Measurements from ENCODE around the gene CEACAM20. TPM values are rescaled to one million over a fixed set of nuclear protein-coding genes. Genes with fewer than 3 reads are reported as not detected.

The CEACAM20 gene
- total and polyA plus RNA-seq, 7 donors: 0.03 TPM; not detected in 6

DNA sequence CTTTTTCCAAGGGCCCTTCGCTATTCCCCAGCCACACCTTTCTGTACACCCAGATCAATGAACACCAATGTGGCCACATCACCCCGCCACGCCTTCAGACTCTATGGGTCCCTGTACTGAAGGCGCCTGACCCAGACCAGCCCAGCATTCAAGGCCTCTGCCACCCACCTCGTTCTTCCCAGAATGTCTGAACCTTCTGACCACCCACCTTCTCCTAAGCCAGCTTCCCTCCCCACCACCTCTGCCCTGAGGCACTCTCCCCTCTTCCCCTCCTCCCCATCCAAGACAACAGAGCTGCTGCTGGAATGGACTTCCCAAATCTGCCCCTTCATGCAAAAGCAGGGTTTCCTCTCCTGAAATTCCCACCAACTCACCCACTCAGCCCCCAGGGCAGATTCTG, 3.3 kb upstream of the CEACAM20 start:
- Histone ChIP-seq H3K4me3 (no peak overlapping the region), H3K4me1 (no peaks in the 10 kb centered on the region), H3K9me3 (no peaks in the 10 kb centered on the region), H3K27ac (no peak overlapping the region), H3K36me3 (ENCODE audit: insufficient read depth in 1 of 2, low read depth in 1 of 2) (no peaks in the 10 kb centered on the region), H3K27me3 (ENCODE audit: insufficient read depth in 3 of 3, low read length in 2 of 3) (peaks cover 0 to 2% (median 0%) of the 10 kb centered on the region in 3 donors)
- TF ChIP-seq, protein P1, sequence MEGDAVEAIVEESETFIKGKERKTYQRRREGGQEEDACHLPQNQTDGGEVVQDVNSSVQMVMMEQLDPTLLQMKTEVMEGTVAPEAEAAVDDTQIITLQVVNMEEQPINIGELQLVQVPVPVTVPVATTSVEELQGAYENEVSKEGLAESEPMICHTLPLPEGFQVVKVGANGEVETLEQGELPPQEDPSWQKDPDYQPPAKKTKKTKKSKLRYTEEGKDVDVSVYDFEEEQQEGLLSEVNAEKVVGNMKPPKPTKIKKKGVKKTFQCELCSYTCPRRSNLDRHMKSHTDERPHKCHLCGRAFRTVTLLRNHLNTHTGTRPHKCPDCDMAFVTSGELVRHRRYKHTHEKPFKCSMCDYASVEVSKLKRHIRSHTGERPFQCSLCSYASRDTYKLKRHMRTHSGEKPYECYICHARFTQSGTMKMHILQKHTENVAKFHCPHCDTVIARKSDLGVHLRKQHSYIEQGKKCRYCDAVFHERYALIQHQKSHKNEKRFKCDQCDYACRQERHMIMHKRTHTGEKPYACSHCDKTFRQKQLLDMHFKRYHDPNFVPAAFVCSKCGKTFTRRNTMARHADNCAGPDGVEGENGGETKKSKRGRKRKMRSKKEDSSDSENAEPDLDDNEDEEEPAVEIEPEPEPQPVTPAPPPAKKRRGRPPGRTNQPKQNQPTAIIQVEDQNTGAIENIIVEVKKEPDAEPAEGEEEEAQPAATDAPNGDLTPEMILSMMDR (IDR thresholded peaks at IDR 0.05): no peak
- DNase-seq (no peak), ATAC-seq (no peak)
- 80 to 82% (median 81%) methylated on average over 5 of the region's 5 CpGs for WGBS, 3 donors
- intact Hi-C loops (cut with DNase I): no loop called here

DNA sequence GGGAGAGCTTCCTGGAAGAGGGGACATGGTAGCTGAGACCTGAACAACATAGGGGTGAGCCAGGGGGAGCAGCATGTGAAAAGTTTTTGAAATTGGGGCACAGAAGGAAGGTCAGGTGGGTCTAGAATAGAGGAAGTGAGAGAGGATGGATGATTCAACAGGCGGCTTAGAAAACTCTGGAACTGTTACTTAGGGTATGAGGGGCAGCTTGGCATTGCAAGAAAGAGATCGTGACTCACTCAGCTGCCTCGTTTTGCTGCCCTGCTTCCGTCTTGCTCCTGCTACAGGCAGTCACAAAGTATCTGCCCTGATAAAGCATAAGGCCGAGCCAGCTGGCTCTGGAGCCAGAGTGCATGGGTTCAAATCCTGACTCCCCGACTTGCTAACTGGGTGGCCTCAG, 1.3 kb upstream of the CEACAM20 start:
- DNase-seq: no peak
- H3K36me3 ChIP-seq (ENCODE audit: insufficient read depth in 1 of 2, low read depth in 1 of 2): no peaks in the 10 kb centered on the region
- intact Hi-C loops (cut with DNase I): no loop called here
- peaks cover 0 to 2% (median 0%) of the 10 kb centered on the region in 3 donors for H3K27me3 ChIP-seq (ENCODE audit: insufficient read depth in 3 of 3, low read length in 2 of 3)
- H3K4me3 ChIP-seq: no peak overlapping the region
- 60 to 68% (median 63%) methylated on average over 6 of the region's 6 CpGs for WGBS, 3 donors
- TF ChIP-seq, protein P1 (IDR thresholded peaks at IDR 0.05): no peak
- no peaks in the 10 kb centered on the region for H3K4me1 ChIP-seq
- no peak for ATAC-seq
- no peaks in the 10 kb centered on the region for H3K9me3 ChIP-seq
- H3K27ac ChIP-seq: no peak overlapping the region

DNA sequence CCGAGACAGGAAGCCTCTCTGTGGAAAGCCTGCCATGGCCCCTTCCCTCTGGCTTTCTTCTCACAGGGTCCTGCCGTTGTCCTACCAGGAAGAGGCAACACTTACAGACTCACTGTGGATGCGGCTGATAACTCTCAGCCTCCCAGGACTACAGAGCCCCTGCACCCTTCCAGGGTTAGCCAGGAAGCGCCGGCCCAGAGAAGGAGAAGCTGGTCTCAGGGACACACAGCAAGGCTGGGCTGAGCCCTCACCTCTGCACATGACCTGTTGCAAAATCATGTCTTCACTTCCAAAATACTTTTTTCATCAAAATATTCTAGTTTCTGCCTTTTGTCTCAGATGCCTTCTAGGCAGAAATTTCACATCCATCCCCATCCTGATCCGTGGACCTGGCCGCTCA, 1.9 kb downstream of the CEACAM20 start:
- TF ChIP-seq, protein P1 (IDR thresholded peaks at IDR 0.05): no peak
- DNase-seq (no peak), ATAC-seq (no peak)
- H3K27me3 ChIP-seq (ENCODE audit: insufficient read depth in 3 of 3, low read length in 2 of 3): peaks cover 0 to 3% (median 0%) of the 10 kb centered on the region in 3 donors
- no peaks in the 10 kb centered on the region for H3K36me3 ChIP-seq (ENCODE audit: insufficient read depth in 1 of 2, low read depth in 1 of 2)
- no peak overlapping the region for H3K4me3 ChIP-seq
- intact Hi-C loops (cut with DNase I): no loop called here
- WGBS, 3 donors: 74 to 83% (median 77%) methylated on average over 7 of the region's 7 CpGs
- no peaks in the 10 kb centered on the region for H3K9me3 ChIP-seq
- no peaks in the 10 kb centered on the region for H3K4me1 ChIP-seq
- no peak overlapping the region for H3K27ac ChIP-seq

DNA sequence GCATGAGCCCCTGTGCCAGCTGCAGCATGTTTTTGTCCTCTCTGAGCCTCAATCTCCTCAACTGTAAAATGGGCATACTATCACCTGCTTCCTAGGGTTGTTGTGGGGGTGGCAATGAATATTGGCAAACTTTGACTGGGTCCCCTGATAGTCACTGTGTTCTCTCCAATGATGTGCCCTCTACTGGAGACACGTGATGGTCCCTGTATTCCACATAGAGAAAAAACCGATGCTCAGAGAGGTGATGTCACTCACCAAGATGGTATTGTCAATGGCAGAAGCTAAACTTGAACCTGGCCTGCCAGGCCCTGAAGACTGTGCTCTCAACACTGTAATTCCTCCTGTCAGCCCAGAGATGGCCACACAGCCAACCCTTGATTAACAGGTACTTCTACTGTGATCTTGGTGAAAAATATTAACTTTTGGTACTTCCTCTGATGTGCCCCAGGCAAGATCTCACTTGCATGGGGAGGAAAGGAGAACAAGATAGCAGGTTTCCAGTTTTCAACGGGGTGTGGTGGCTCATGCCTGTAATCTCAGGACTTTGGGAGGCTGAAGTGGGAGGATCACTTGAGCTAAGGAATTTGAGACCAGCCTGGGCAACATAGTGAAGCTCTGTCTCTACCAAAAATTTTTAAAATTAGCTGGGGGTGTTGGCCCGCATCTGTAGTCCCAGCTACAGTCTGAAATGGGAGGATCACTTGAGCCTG, 3.6 kb downstream of the CEACAM20 start:
- no peak for DNase-seq
- Histone ChIP-seq H3K27me3 (ENCODE audit: insufficient read depth in 3 of 3, low read length in 2 of 3) (peaks cover 0 to 3% (median 0%) of the 10 kb centered on the region in 3 donors), H3K4me1 (no peaks in the 10 kb centered on the region), H3K36me3 (ENCODE audit: insufficient read depth in 1 of 2, low read depth in 1 of 2) (no peaks in the 10 kb centered on the region), H3K27ac (no peak overlapping the region), H3K9me3 (no peaks in the 10 kb centered on the region), H3K4me3 (no peak overlapping the region)
- 23 to 51% (median 49%) methylated on average over 4 of the region's 4 CpGs for WGBS, 3 donors
- TF ChIP-seq, protein P1 (IDR thresholded peaks at IDR 0.05): no peak
- intact Hi-C loops (cut with DNase I): no loop called here
- no peak for ATAC-seq

DNA sequence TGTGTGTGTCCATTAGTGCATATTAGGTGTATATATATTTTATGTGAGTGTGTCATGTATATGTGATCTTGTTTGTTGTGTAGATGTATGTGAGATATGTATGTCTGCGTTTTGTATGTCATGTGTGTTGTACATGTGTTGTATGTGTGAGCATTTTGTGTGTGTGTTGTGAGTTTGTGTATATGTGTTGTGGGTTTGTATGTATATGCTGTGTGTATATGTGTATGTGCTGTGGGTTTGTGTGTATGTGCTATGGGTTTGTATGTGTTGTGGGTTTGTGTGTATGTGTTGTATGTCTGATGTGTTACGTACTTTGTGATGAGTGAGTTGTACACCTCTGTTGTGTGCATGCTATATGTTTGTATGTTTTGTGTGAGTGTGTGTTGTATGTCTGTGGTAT, 8.1 kb downstream of the CEACAM20 start:
- peaks cover 0 to 3% (median 0%) of the 10 kb centered on the region in 3 donors for H3K27me3 ChIP-seq (ENCODE audit: insufficient read depth in 3 of 3, low read length in 2 of 3)
- 84 to 93% (median 92%) methylated on average over 2 of the region's 2 CpGs for WGBS, 3 donors
- H3K9me3 ChIP-seq: no peaks in the 10 kb centered on the region
- no peaks in the 10 kb centered on the region for H3K4me1 ChIP-seq
- ATAC-seq (no peak), DNase-seq (no peak)
- intact Hi-C loops (cut with DNase I): no loop called here
- TF ChIP-seq, protein P1 (IDR thresholded peaks at IDR 0.05): no peak
- no peaks in the 10 kb centered on the region for H3K36me3 ChIP-seq (ENCODE audit: insufficient read depth in 1 of 2, low read depth in 1 of 2)
- no peak overlapping the region for H3K4me3 ChIP-seq
- H3K27ac ChIP-seq: no peak overlapping the region

Measured in psoas muscle (tissue), 8 donors.